Measurements from ENCODE around the gene FHOD1. TPM values are rescaled to one million over a fixed set of nuclear protein-coding genes. Genes with fewer than 3 reads are reported as not detected.

Gene FHOD1
- total RNA-seq, 1 donor from 2014 or later, result 10.1 TPM

- no peak for DNase-seq
These were observed 13.1 kb downstream of the FHOD1 start for GRCh38 chr16:67234180-67234597.

GRCh38 chr16:67233596-67233995 is 13.7 kb downstream of the FHOD1 start:
- no peak for DNase-seq

- no peak for DNase-seq
These were observed 16.2 kb downstream of the FHOD1 start for GRCh38 chr16:67230809-67231660.

- no peak for DNase-seq
These were observed 17.1 kb downstream of the FHOD1 start for GRCh38 chr16:67229906-67230808.

- DNase-seq, result no peak
These were observed 18.4 kb downstream of the FHOD1 start for GRCh38 chr16:67228905-67229304.

GRCh38 chr16:67228034-67228785 is 19.1 kb downstream of the FHOD1 start:
- DNase-seq, result no peak

- no peak for DNase-seq
These were observed 19.7 kb downstream of the FHOD1 start for GRCh38 chr16:67227567-67227921.

GRCh38 chr16:67226804-67227566 is 20.3 kb downstream of the FHOD1 start, which contains the start of gene TMEM208:
TSS of gene TMEM208 (plus strand) at chr16:67227130. CDS start at chr16:67227219, 89 bp downstream.
- peak; percentile 99 for DNase-seq

GRCh38 chr16:67226295-67226803 is 20.9 kb downstream of the FHOD1 start:
- no peak for DNase-seq

- no peak for DNase-seq
These were observed 23.3 kb downstream of the FHOD1 start for GRCh38 chr16:67223992-67224391.

GRCh38 chr16:67216612-67217490 is 30.4 kb downstream of the FHOD1 start:
- no peak for DNase-seq

GRCh38 chr16:67215706-67216105 is 31.6 kb downstream of the FHOD1 start:
- no peak for DNase-seq

- no peak for DNase-seq
These were observed 33.9 kb downstream of the FHOD1 start for GRCh38 chr16:67213197-67214019.

GRCh38 chr16:67212766-67213165 is 34.5 kb downstream of the FHOD1 start:
- no peak for DNase-seq

- no peak for DNase-seq
These were observed 35.6 kb downstream of the FHOD1 start for GRCh38 chr16:67211674-67212073.

- DNase-seq, result no peak
These were observed 37.0 kb downstream of the FHOD1 start for GRCh38 chr16:67210069-67210937.

GRCh38 chr16:67209565-67209964 is 37.7 kb downstream of the FHOD1 start:
- DNase-seq, result no peak

GRCh38 chr16:67208154-67208896 is 39.0 kb downstream of the FHOD1 start:
- no peak for DNase-seq

Measured in tongue (tissue), 2 donors.